ENCODE data around the gene TMEM8B.

Gene TMEM8B

DNA sequence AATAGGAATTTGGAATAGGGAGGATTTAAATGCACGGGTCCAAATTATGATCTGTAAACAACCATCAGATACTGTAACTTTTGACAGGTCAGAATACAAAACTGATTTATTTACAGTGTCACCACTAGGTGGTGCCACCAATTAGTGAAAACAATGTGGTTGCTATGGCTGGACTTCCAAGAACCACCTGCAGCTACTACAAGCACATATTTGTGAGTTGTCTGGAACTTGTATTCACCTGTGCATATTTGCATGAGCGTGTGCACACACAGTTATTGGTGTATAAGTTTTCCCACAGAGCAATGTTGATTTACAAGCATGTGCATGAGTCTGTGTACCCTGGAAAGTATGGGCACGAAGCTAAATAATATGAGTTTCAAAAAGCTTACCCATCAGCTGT is 74.0 kb downstream of the TMEM8B start:
- CTCF ChIA-PET, result interaction anchor here (0.7 to 2.3 kb wide), 5 partner anchors 42 to 120 kb away, joined by 3 to 11 read pairs (median 3); partner anchors contain the start of gene HINT2
- peak; percentile 62 for DNase-seq (ENCODE audit: extremely low spot score)
- POLR2A ChIA-PET, result interaction anchor here (0.8 kb wide), 1 partner anchor 42 kb away, joined by 3 read pairs; no protein-coding TSS in a partner anchor
- TF ChIP-seq FOXA1 (IDR thresholded peaks at IDR 0.05), result no peak
- TF ChIP-seq, protein P1, sequence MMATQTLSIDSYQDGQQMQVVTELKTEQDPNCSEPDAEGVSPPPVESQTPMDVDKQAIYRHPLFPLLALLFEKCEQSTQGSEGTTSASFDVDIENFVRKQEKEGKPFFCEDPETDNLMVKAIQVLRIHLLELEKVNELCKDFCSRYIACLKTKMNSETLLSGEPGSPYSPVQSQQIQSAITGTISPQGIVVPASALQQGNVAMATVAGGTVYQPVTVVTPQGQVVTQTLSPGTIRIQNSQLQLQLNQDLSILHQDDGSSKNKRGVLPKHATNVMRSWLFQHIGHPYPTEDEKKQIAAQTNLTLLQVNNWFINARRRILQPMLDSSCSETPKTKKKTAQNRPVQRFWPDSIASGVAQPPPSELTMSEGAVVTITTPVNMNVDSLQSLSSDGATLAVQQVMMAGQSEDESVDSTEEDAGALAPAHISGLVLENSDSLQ (IDR thresholded peaks at IDR 0.05), result peak; percentile 78

DNA sequence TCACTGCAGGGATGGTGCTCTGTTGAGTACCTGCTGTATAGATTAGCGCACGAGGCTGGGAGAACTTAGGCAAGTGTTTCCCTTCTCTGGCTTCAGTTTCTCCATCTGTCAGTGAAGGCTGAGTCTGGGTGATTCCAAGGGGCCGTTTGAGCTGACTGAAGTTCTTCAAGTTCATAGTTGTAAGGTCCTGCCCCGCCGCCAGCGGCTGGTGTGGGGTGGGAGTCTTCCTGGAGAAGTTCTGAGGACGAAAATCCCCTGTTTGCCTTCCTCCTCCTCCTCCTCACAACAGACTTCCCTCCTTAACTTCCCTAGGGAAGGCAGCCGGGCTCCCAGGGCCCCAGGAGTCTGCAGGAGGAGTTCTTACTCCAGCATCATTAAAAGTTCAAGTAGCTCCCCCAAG is 75.3 kb downstream of the TMEM8B start:
- no peak for TF ChIP-seq TARDBP (IDR thresholded peaks at IDR 0.05)
- TF ChIP-seq FOXK2 (IDR thresholded peaks at IDR 0.05), result no peak
- TF ChIP-seq ELF4 (IDR thresholded peaks at IDR 0.05), result no peak
- no peak for TF ChIP-seq L3MBTL2 (conservative IDR thresholded peaks at IDR 0.05)
- no peak for TF ChIP-seq ARNT (IDR thresholded peaks at IDR 0.05)
- TF ChIP-seq FOXA1 (IDR thresholded peaks at IDR 0.05), result no peak
- no peak for TF ChIP-seq SUZ12 (IDR thresholded peaks at IDR 0.05)
- no peak for TF ChIP-seq SP1 (IDR thresholded peaks at IDR 0.05)
- TF ChIP-seq CTBP1 (IDR thresholded peaks at IDR 0.05; ENCODE audit: borderline replicate concordance), result no peak
- no peak for TF ChIP-seq NFRKB (IDR thresholded peaks at IDR 0.05)
- TF ChIP-seq LEF1 (IDR thresholded peaks at IDR 0.05; ENCODE audit: borderline replicate concordance), result no peak
- no peak for TF ChIP-seq FOXM1 (IDR thresholded peaks at IDR 0.05; ENCODE audit: borderline replicate concordance)
- TF ChIP-seq ZNF384 (IDR thresholded peaks at IDR 0.05), result no peak
- no peak for DNase-seq (ENCODE audit: extremely low spot score)
- ChIA-PET POLR2A (no interaction called here), CTCF (interaction anchor here (1.1 to 2.3 kb wide), 2 partner anchors 22 to 41 kb away, joined by 4 to 11 read pairs; no protein-coding TSS in a partner anchor)

DNA sequence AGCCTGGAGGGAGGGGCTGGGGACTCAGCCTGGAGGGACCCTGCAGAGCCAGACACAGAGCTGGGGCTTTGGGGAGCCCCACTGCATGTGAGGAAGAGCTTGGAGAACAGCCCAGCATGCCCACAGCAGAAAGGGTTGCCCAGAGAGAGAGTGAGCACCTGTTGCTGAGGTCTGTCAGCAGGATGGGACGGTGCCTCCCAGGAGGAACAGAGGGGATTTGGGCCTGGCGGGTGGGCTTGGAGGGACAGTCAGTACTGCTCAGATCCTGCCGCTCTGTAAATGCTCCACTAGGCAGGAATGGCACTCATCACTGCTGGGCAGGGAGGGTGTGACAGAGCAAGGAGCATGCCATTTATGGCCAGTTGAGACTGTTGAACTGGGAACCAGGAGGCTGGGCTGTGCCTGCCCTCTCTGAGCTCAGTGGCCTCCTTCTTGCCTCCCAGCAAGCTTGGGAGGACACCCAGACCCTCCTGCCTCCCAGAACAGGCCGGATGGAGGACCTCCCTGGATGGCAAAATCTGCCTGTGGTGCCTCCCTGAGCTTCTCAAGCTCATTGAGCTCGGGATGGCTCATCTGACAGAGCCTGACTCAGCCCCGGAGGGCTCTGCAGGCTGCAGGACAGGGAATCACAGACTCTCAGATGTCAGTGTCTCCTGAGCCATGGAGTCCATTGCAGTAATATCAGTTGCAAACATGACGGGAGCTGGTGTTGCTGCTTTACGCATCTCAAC is 76.2 kb downstream of the TMEM8B start:
- DNase-seq (ENCODE audit: extremely low spot score), result no peak
- ChIA-PET POLR2A (no interaction called here), CTCF (interaction anchor here (0.8 to 1.1 kb wide), 2 partner anchors 16 to 23 kb away, joined by 4 read pairs; no protein-coding TSS in a partner anchor)
- TF ChIP-seq L3MBTL2 (conservative IDR thresholded peaks at IDR 0.05) (no peak), ARNT (IDR thresholded peaks at IDR 0.05) (no peak), FOXA1 (IDR thresholded peaks at IDR 0.05) (no peak), SP1 (IDR thresholded peaks at IDR 0.05) (no peak), FOXK2 (IDR thresholded peaks at IDR 0.05) (no peak), BHLHE40 (IDR thresholded peaks at IDR 0.05; ENCODE audit: borderline replicate concordance) (no peak), TARDBP (IDR thresholded peaks at IDR 0.05) (no peak), ZNF384 (IDR thresholded peaks at IDR 0.05) (no peak), LEF1 (IDR thresholded peaks at IDR 0.05; ENCODE audit: borderline replicate concordance) (no peak), FOXM1 (IDR thresholded peaks at IDR 0.05; ENCODE audit: borderline replicate concordance) (no peak), CTBP1 (IDR thresholded peaks at IDR 0.05; ENCODE audit: borderline replicate concordance) (no peak), SUZ12 (IDR thresholded peaks at IDR 0.05) (no peak)
- TF ChIP-seq, protein P1 (IDR thresholded peaks at IDR 0.05), result no peak

DNA sequence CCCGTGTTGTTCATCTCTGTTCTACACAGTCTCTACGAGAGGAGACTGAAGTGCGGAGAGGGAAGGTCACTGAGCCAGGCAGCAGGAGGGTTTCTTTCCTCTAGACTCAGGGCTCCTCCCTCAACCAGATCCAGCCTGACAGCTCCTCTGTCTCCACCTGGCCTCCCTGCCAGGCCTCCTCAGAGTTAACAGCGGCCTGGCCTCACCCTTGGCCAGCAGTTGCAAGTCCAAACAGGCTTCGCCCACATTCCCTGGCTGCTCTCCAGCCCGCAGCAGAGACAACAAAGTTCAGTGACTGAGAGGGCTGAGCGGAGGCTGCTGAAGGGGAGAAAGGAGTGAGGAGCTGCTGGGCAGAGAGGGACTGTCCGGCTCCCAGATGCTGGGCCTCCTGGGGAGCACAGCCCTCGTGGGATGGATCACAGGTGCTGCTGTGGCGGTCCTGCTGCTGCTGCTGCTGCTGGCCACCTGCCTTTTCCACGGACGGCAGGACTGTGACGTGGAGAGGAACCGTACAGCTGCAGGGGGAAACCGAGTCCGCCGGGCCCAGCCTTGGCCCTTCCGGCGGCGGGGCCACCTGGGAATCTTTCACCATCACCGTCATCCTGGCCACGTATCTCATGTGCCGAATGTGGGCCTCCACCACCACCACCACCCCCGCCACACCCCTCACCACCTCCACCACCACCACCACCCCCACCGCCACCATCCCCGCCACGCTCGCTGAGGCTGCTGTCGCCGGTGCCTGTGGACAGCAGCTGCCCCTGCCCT is 77.1 kb downstream of the TMEM8B start, which contains the start of gene HRCT1:
TSS of gene HRCT1 (plus strand) at position 291 of the 768 bp plus-strand sequence. CDS start at position 377, 86 bp downstream.
- no peak for DNase-seq (ENCODE audit: extremely low spot score)
- TF ChIP-seq LEF1 (IDR thresholded peaks at IDR 0.05; ENCODE audit: borderline replicate concordance), result no peak
- no peak for TF ChIP-seq TARDBP (IDR thresholded peaks at IDR 0.05)
- no peak for TF ChIP-seq BHLHE40 (IDR thresholded peaks at IDR 0.05; ENCODE audit: borderline replicate concordance)
- no peak for TF ChIP-seq ELF4 (IDR thresholded peaks at IDR 0.05)
- TF ChIP-seq NFRKB (IDR thresholded peaks at IDR 0.05), result no peak
- TF ChIP-seq FOXA1 (IDR thresholded peaks at IDR 0.05), result no peak
- CTCF ChIA-PET, result interaction anchor here (0.8 kb wide), 1 partner anchor 15 kb away, joined by 4 read pairs; no protein-coding TSS in a partner anchor
- POLR2A ChIA-PET, result no interaction called here

DNA sequence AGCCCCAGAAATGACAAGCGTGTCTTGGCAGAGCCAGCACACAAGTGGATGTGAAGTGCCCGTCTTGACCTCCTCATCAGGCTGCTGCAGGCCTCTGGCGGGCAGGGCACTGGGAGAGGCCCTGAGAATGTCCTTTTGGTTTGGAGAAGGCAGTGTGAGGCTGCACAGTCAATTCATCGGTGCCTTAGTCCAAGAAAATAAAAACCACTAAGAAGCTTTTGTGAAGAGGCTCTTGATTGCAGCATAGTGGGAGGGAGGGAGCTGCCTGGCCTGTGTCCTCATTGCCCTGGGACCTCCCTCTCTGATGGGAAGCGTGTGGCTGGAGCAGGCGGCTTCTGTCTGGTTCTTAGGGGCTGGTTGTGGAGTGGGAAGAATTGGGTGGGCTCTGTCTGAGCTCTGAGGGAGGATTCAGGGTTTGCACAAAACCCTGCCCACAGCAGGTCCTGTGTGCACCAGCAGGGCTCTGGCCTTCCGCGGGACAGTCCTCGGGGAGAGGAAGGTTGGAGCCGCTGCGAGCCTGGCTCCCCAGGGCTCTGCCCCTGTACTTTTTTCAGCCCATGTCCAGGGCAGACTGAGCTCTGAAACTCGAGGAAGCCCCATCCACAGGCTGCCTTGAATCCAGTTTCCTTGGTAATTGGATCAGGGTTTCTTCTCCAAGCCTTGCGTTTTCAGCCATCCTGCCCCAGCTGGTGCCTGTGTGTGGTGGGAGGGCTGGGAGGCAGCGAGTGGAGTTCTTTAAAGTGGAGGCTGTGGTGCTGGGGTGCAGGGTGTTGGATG is 78.1 kb downstream of the TMEM8B start:
- TF ChIP-seq LEF1 (IDR thresholded peaks at IDR 0.05; ENCODE audit: borderline replicate concordance), result no peak
- TF ChIP-seq FOXA1 (IDR thresholded peaks at IDR 0.05), result no peak
- no peak for TF ChIP-seq L3MBTL2 (conservative IDR thresholded peaks at IDR 0.05)
- no peak for TF ChIP-seq ELF4 (IDR thresholded peaks at IDR 0.05)
- no peak for TF ChIP-seq ZNF384 (IDR thresholded peaks at IDR 0.05)
- no peak for TF ChIP-seq TARDBP (IDR thresholded peaks at IDR 0.05)
- TF ChIP-seq, protein P1 (IDR thresholded peaks at IDR 0.05), result no peak
- TF ChIP-seq ARNT (IDR thresholded peaks at IDR 0.05), result no peak
- no peak for TF ChIP-seq FOXK2 (IDR thresholded peaks at IDR 0.05)
- TF ChIP-seq CTBP1 (IDR thresholded peaks at IDR 0.05; ENCODE audit: borderline replicate concordance), result no peak
- TF ChIP-seq HDGF (IDR thresholded peaks at IDR 0.05; ENCODE audit: borderline replicate concordance), result no peak
- no peak for TF ChIP-seq SP1 (IDR thresholded peaks at IDR 0.05)
- TF ChIP-seq BHLHE40 (IDR thresholded peaks at IDR 0.05; ENCODE audit: borderline replicate concordance), result no peak
- no peak for TF ChIP-seq SUZ12 (IDR thresholded peaks at IDR 0.05)
- TF ChIP-seq NFRKB (IDR thresholded peaks at IDR 0.05), result no peak
- TF ChIP-seq FOXM1 (IDR thresholded peaks at IDR 0.05; ENCODE audit: borderline replicate concordance), result no peak
- POLR2A ChIA-PET, result no interaction called here
- CTCF ChIA-PET, result no interaction called here
- no peak for DNase-seq (ENCODE audit: extremely low spot score)
